Thyroid gland (tissue), 4 donors: Measurements from ENCODE around the gene CHPF.

Experiments used
- POLR2A ChIP-seq, 2 donors: fragments of 450-650 bp; IDR thresholded peaks; one replicate each; pipeline ENCODE4 v1.6.1; 2017; ENCODE audit warnings: antibody characterized with exemption in 2 of 2, mild to moderate bottlenecking in 2 of 2, moderate library complexity in 1 of 2
- TF ChIP-seq, protein P1 (sequence below), 6 experiments: fragments of 200-600 bp in 3 of 6; fragments of 450-650 bp in 3 of 6; sonication (generic) in 3 of 6; IDR thresholded peaks; one replicate each; pipeline ENCODE4 v1.5.1; 2016 to 2019; ENCODE audit warnings: antibody characterized with exemption in 6 of 6, mild to moderate bottlenecking in 2 of 6, inconsistent platforms in 1 of 6, moderate library complexity in 1 of 6

DNA sequence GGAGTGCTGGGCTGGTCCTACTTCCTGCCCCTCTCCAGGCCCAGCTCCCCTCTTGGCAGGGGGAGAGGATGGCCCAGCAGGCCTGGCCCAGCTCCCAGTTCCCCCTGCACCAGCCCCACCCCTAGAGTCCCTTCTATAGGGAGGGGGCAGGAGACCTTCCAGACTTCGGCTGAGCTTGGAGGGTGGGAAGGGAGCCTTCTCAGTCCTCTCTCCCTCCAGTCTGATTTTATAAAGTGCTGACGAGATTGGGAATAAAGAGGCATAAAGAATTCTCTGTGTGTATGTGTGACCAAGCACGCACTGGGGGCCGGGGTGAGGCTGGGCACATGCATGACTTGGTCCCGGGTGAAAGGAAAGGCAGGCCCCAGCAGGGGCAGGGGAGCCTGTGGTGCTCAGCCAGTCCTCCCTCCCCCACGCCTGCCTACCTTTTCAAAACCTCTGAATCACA lies 5.1 kb downstream of the CHPF start:
- TF ChIP-seq POLR2A (IDR thresholded peaks at IDR 0.05): no peak
- TF ChIP-seq, protein P1, sequence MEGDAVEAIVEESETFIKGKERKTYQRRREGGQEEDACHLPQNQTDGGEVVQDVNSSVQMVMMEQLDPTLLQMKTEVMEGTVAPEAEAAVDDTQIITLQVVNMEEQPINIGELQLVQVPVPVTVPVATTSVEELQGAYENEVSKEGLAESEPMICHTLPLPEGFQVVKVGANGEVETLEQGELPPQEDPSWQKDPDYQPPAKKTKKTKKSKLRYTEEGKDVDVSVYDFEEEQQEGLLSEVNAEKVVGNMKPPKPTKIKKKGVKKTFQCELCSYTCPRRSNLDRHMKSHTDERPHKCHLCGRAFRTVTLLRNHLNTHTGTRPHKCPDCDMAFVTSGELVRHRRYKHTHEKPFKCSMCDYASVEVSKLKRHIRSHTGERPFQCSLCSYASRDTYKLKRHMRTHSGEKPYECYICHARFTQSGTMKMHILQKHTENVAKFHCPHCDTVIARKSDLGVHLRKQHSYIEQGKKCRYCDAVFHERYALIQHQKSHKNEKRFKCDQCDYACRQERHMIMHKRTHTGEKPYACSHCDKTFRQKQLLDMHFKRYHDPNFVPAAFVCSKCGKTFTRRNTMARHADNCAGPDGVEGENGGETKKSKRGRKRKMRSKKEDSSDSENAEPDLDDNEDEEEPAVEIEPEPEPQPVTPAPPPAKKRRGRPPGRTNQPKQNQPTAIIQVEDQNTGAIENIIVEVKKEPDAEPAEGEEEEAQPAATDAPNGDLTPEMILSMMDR (IDR thresholded peaks at IDR 0.05): no peak
